ENCODE results near the gene RNF214. TPM values are rescaled to one million over a fixed set of nuclear protein-coding genes. Genes with fewer than 3 reads are reported as not detected.

RNF214 gene
- total RNA-seq, 2 experiments from 2014 or later = 12.9 to 15.8 TPM

GRCh38 chr11:117290809-117291396, 58.4 kb downstream of the RNF214 start, which contains the start of gene BACE1-AS:
Gene BACE1-AS, plus strand, starts transcription at chr11:117291346.
- Mint-ChIP-seq H3K36me3 (ENCODE audit: low read depth) (peaks cover 45% of the 10 kb centered on the region), H3K4me1 (ENCODE audit: low read depth) (no peaks in the 10 kb centered on the region), H3K9me3 (no peaks in the 10 kb centered on the region), H3K27ac (no peak within 1 kb of the TSS), H3K4me3 (no peak within 1 kb of the TSS), H3K27me3 (no peaks in the 10 kb centered on the region)
- no peak for DNase-seq
- Histone ChIP-seq H3K4me3 (ENCODE audit: low read length) (no peak within 1 kb of the TSS), H3K4me1 (ENCODE audit: insufficient read depth, low read length) (peaks cover 9% of the 10 kb centered on the region), H3K27me3 (ENCODE audit: control insufficient read depth in 1 of 2, insufficient read depth in 2 of 2, low read length in 2 of 2) (no peaks in the 10 kb centered on the region), H3K9me3 (ENCODE audit: control insufficient read depth in 1 of 2, insufficient read depth in 1 of 2, low read length in 2 of 2) (no peaks in the 10 kb centered on the region), H3K36me3 (ENCODE audit: insufficient read depth, low read length) (peaks cover 17% of the 10 kb centered on the region), H3K27ac (ENCODE audit: low read depth in 1 of 2, low read length in 2 of 2) (no peak within 1 kb of the TSS)
- TF ChIP-seq CTCF (IDR thresholded peaks at IDR 0.05) = no peak
- intact Hi-C loops (cut with DNase I, micrococcal nuclease) = no loop called here
- ChIA-PET POLR2A (no interaction called here), CTCF (no interaction called here)
- ATAC-seq (ENCODE audit: poor library complexity) = no peak

- no peak overlapping the region for H3K27ac ChIP-seq (ENCODE audit: low read depth in 1 of 2, low read length in 2 of 2)
- ChIA-PET POLR2A (no interaction called here), CTCF (no interaction called here)
- no peaks in the 10 kb centered on the region for H3K27me3 ChIP-seq (ENCODE audit: control insufficient read depth in 1 of 2, insufficient read depth in 2 of 2, low read length in 2 of 2)
- H3K4me1 Mint-ChIP-seq (ENCODE audit: low read depth) = no peaks in the 10 kb centered on the region
- ATAC-seq (ENCODE audit: poor library complexity) = no peak
- no peaks in the 10 kb centered on the region for H3K9me3 Mint-ChIP-seq
- H3K9me3 ChIP-seq (ENCODE audit: control insufficient read depth in 1 of 2, insufficient read depth in 1 of 2, low read length in 2 of 2) = no peaks in the 10 kb centered on the region
- intact Hi-C loops (cut with DNase I, micrococcal nuclease) = no loop called here
- H3K27ac Mint-ChIP-seq = no peak overlapping the region
- peaks cover 6% of the 10 kb centered on the region for H3K36me3 ChIP-seq (ENCODE audit: insufficient read depth, low read length)
- peaks cover 29% of the 10 kb centered on the region for H3K36me3 Mint-ChIP-seq (ENCODE audit: low read depth)
- no peak for DNase-seq
- H3K4me1 ChIP-seq (ENCODE audit: insufficient read depth, low read length) = peaks cover 3% of the 10 kb centered on the region
- H3K4me3 ChIP-seq (ENCODE audit: low read length) = no peak overlapping the region
- no peak for TF ChIP-seq CTCF (IDR thresholded peaks at IDR 0.05)
- H3K4me3 Mint-ChIP-seq = no peak overlapping the region
- H3K27me3 Mint-ChIP-seq = no peaks in the 10 kb centered on the region
Observed at GRCh38 chr11:117292616-117293015, 60.1 kb downstream of the RNF214 start.

- Mint-ChIP-seq H3K9me3 (no peaks in the 10 kb centered on the region), H3K36me3 (ENCODE audit: low read depth) (peaks cover 8% of the 10 kb centered on the region), H3K4me3 (no peak overlapping the region), H3K27ac (no peak overlapping the region), H3K4me1 (ENCODE audit: low read depth) (no peaks in the 10 kb centered on the region), H3K27me3 (no peaks in the 10 kb centered on the region)
- Histone ChIP-seq H3K36me3 (ENCODE audit: insufficient read depth, low read length) (peaks cover 2% of the 10 kb centered on the region), H3K4me3 (ENCODE audit: low read length) (no peak overlapping the region), H3K4me1 (ENCODE audit: insufficient read depth, low read length) (no peaks in the 10 kb centered on the region), H3K9me3 (ENCODE audit: control insufficient read depth in 1 of 2, insufficient read depth in 1 of 2, low read length in 2 of 2) (no peaks in the 10 kb centered on the region), H3K27me3 (ENCODE audit: control insufficient read depth in 1 of 2, insufficient read depth in 2 of 2, low read length in 2 of 2) (no peaks in the 10 kb centered on the region), H3K27ac (ENCODE audit: low read depth in 1 of 2, low read length in 2 of 2) (no peak overlapping the region)
- ATAC-seq (ENCODE audit: poor library complexity) (no peak), DNase-seq (no peak)
- intact Hi-C loops (cut with DNase I, micrococcal nuclease) = no loop called here
- POLR2A ChIA-PET = no interaction called here
- CTCF ChIA-PET = no interaction called here
- TF ChIP-seq CTCF (IDR thresholded peaks at IDR 0.05) = no peak
Observed at GRCh38 chr11:117295438-117296137, 63.1 kb downstream of the RNF214 start.

All from CD4-positive, alpha-beta T cell (primary cell).